A673 (cell line): ENCODE data around the gene KCNQ1.

Source experiments
- EZH2 ChIP-seq: fragments of 200-600 bp; sonication (generic); IDR thresholded peaks from 2 replicates; pipeline ENCODE4 v1.6.1; 2017; ENCODE audit warnings: borderline replicate concordance, low read depth, mild to moderate bottlenecking, mixed read lengths, antibody characterized with exemption, low read length; ENCODE audit not compliant: poor library complexity, severe bottlenecking
- TF ChIP-seq, protein P1 (sequence below): fragments of 300-800, 200-600 bp; sonication (generic); conservative IDR thresholded peaks from 2 replicates; pipeline ENCODE4 v1.5.1; 2017; ENCODE audit warnings: low read depth, mild to moderate bottlenecking, antibody characterized with exemption, low read length, moderate library complexity, mixed read lengths

- TF ChIP-seq, protein P1, sequence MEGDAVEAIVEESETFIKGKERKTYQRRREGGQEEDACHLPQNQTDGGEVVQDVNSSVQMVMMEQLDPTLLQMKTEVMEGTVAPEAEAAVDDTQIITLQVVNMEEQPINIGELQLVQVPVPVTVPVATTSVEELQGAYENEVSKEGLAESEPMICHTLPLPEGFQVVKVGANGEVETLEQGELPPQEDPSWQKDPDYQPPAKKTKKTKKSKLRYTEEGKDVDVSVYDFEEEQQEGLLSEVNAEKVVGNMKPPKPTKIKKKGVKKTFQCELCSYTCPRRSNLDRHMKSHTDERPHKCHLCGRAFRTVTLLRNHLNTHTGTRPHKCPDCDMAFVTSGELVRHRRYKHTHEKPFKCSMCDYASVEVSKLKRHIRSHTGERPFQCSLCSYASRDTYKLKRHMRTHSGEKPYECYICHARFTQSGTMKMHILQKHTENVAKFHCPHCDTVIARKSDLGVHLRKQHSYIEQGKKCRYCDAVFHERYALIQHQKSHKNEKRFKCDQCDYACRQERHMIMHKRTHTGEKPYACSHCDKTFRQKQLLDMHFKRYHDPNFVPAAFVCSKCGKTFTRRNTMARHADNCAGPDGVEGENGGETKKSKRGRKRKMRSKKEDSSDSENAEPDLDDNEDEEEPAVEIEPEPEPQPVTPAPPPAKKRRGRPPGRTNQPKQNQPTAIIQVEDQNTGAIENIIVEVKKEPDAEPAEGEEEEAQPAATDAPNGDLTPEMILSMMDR: no peak
- no peak for TF ChIP-seq EZH2
These were observed 300.7 kb downstream of the KCNQ1 start for GRCh38 chr11:2745511-2745910.
